GM18951 (cell line): ENCODE data around the gene FOXC1.

Experiments
- POLR2A ChIP-seq: IDR thresholded peaks from 4 replicates; pipeline ENCODE4 v1.6.1; 2011; ENCODE audit warnings: mild to moderate bottlenecking; ENCODE audit not compliant: insufficient read length, insufficient read depth; ENCODE audit errors: extremely low read depth
- in situ Hi-C: fragments of 300-500 bp; cut with MboI; formaldehyde crosslinking; loops from one replicate; pipeline ENCODE4 v1.12.0; 2022; ENCODE audit warnings: low sequenced_read_pairs, mixed read lengths, inconsistent platforms; ENCODE audit not compliant: unreplicated experiment

FOXC1 gene

DNA sequence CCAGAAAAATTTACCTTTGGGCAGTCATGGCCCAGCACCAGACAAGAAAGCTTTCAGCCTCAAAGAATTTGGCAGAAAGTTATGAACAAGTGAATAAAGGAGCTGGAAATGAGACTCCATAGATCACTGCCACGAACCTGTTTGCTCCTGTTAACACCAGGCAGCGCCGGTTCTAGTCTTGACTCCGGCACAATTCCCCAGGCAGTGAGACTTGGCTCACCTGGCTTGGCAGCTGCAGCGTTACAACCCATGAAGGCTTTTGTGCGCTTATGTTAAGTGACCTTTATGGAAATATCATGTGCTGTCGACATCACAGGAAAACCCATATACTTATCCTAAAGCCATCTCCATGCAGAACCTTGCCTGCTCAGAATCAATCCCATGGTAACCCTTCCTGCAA lies 22.2 kb upstream of the FOXC1 start:
- TF ChIP-seq POLR2A: no peak
- in situ Hi-C loops: loop anchor here (25.0 kb wide), 2 partner anchors 750 to 1050 kb away; no protein-coding TSS in a partner anchor

GRCh38 chr6:1587977-1588376 lies 21.7 kb upstream of the FOXC1 start:
- in situ Hi-C loops: loop anchor here (25.0 kb wide), 2 partner anchors 749 to 1049 kb away; no protein-coding TSS in a partner anchor
- no peak for TF ChIP-seq POLR2A

DNA sequence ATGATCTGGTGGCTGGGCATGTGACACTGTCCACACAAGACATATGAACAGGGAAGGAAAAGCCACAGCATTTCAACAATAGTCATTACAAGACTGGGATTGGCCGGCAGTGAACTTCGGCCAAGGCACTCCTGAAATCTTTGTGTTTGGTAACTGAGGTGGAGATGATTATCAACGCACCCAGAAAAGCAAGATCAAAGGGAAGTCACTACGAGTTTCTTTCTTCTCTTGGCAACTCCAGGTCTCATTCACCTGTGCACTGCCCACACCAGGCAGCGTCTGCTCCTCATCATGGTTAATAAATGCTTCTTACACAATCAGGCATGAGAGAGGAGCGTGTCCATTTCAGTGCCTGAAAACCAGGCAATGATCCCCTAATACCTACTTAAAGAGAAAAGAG lies 20.5 kb upstream of the FOXC1 start:
- in situ Hi-C loops: loop anchor here (25.0 kb wide), 2 partner anchors 748 to 1048 kb away; no protein-coding TSS in a partner anchor
- no peak for TF ChIP-seq POLR2A

- in situ Hi-C loops: loop anchor here (25.0 kb wide), 2 partner anchors 747 to 1047 kb away; no protein-coding TSS in a partner anchor
Observed at GRCh38 chr6:1590580-1590979, 19.1 kb upstream of the FOXC1 start.

GRCh38 chr6:1591243-1591642 lies 18.5 kb upstream of the FOXC1 start:
- in situ Hi-C loops: loop anchor here (25.0 kb wide), 2 partner anchors 746 to 1046 kb away; no protein-coding TSS in a partner anchor
- TF ChIP-seq POLR2A: no peak

More at GRCh38 chr6:1590580-1590979, 19.1 kb upstream of the FOXC1 start:
- TF ChIP-seq POLR2A: no peak

DNA sequence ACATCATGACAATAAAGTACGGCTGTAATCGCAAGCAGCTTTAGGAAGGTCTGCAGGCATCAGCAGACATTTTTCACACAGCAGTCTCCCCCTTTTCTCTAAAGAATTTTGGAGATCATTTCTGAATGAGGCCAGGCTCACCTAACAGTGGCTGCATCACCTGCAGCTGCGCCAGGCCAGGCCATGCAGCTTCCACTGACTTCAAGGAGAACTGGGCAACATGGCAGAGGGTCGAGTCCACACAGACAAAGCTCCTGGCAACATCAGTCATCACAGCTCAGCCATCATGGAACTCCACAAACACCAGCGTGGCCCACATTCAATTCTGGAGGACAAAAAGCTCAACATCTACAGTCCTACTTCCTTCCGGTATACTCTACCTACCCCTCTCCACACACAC lies 17.8 kb upstream of the FOXC1 start:
- in situ Hi-C loops: loop anchor here (25.0 kb wide), 2 partner anchors 745 to 1045 kb away; no protein-coding TSS in a partner anchor
- no peak for TF ChIP-seq POLR2A

DNA sequence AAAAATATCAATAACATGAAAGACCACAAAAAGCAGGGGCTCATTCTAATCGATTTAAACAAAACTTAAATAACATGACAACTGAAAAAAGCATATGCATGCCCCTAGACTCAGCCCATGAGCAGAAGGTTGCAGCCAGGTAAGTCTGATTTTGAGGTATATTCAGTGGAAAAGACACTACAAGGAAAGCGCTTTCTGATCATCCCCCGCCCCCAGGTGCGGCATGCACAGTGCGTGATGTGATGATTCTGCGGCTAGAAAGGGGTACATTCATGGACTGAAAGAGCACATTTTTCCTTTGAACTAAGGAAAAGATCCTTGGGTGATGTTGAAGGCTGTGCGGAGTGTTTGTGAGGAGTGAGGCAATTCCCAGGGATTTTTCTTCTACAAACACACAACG lies 16.9 kb upstream of the FOXC1 start:
- in situ Hi-C loops: loop anchor here (25.0 kb wide), 2 partner anchors 744 to 1044 kb away; no protein-coding TSS in a partner anchor
- no peak for TF ChIP-seq POLR2A

GRCh38 chr6:1593286-1593957 lies 16.3 kb upstream of the FOXC1 start:
- TF ChIP-seq POLR2A: no peak
- in situ Hi-C loops: loop anchor here (25.0 kb wide), 2 partner anchors 744 to 1044 kb away; no protein-coding TSS in a partner anchor

DNA sequence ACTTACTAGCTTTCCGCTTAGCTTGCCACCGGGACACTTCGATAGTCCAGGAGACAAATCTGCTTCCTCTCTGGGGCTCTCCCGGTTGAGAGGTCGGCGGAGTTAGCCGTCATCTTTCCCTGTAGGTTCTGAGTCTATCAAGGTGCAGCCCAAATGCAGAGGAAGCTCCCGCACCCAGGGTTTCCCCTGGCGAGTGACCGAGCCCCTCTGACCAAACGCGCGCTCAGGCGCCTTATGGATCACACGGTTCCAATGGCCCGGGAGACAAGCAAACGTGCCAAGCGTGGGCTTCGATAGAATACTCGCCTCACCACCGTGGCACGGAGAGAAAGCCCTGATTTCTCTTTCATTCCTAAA lies 15.8 kb upstream of the FOXC1 start:
- in situ Hi-C loops: loop anchor here (25.0 kb wide), 2 partner anchors 743 to 1043 kb away; no protein-coding TSS in a partner anchor
- TF ChIP-seq POLR2A: no peak

GRCh38 chr6:1594445-1595200 lies 15.1 kb upstream of the FOXC1 start:
- no peak for TF ChIP-seq POLR2A
- in situ Hi-C loops: loop anchor here (25.0 kb wide), 2 partner anchors 743 to 1043 kb away; no protein-coding TSS in a partner anchor

DNA sequence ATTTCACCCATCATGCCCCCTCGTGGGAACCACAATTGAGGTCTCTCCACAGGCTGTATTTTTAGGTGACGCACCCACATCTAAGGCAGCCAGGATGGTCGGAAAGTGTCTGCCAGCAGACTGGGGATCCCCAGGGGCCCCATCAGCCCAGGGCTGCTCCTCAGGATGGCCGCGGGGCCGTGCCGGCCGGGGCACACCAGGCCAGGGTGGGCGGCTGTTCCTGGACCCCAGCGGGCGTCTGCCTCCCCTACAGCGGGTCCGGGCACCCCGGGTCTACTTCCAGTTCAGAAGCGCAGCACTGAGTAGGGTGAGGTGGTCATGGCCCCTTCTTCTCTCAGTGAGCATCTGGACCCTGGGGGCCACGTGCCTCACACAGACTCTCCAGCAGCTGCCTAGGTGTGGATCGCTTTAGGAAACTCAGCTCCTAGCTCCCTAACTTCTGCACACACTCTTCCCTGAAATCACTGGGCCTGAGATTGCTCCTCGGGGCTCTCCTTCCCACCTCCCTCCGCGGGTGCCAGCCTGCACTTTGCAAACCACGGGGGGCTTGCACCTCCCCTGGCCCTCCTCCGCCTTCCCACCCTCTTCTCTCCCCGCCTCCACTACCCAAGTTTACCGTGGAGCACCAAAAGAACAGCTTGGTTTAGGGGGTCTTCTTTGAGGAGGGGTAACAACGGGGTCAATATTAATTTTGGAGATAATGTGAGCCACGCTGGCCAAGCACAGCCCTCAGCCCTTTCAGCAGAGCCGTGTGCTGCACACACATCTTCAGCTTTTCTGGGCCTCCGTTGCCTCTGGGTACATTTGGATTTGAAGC lies 14.2 kb upstream of the FOXC1 start:
- no peak for TF ChIP-seq POLR2A
- in situ Hi-C loops: loop anchor here (25.0 kb wide), 2 partner anchors 742 to 1042 kb away; no protein-coding TSS in a partner anchor

DNA sequence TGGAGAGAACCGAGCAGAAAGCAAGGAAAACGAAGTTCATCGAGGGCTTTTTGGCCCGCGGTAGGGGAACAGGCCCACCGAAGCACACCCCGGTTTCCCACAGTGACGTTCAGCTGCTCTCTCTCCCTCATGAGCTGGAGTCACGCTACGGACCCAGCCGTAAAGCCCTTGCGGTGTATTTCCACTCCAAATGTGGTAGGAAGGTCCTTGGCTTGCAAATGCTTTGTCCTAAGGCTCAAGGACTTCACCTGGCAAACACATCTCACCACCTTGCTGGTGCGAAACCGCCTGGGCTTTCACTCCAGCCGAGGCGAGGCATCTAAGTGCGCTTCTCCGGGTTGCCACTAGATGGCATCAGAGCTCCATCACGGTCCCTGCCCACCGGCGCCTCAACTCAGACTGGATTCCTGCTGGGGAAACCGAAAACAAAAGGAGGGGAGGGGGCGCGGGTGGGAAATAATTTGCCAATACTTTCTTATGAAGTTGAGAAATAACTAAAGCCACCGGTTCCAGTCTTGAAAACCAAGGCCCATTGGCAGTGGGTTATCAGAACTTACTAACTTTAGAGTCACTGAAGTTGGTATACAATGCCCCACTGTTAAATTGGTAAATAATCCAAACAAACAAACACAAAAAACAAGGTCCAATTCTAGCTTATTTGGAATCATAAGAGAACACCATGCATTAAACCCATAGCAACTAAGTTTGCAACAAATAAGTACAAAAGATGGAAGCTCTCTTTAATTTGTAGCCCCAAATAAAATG lies 13.4 kb upstream of the FOXC1 start:
- in situ Hi-C loops: loop anchor here (25.0 kb wide), 2 partner anchors 741 to 1041 kb away; no protein-coding TSS in a partner anchor

More for the DNA sequence above, 13.4 kb upstream of the FOXC1 start:
- TF ChIP-seq POLR2A: no peak
